SK-N-SH (cell line): ENCODE data around the gene NUDCD3. TPM values are rescaled to one million over a fixed set of nuclear protein-coding genes. Genes with fewer than 3 reads are reported as not detected.
"Not testable (repeated sequence)": the region's sequence is repeated elsewhere in the genome, so short reads cannot be mapped to it uniquely, and the experiment has no call there.

Experiments
- CTCF ChIA-PET: fragments of 300-600, 350-600 bp; formaldehyde crosslinking; extraction: SDS; loops from one replicate; lab custom pipeline; 2021; lab: Yijun Ruan, JAX
- POLR2A ChIA-PET: fragments of 350-600 bp; sonication (Branson Sonifier 250); formaldehyde crosslinking; extraction: SDS; loops from one replicate; lab custom pipeline; 2020; ENCODE audit warnings: antibody characterized with exemption, inconsistent platforms; lab: Yijun Ruan, JAX
- DNase-seq: peaks from one replicate; pipeline ENCODE4 v3.0.0; 2012
- H2AFZ ChIP-seq: fragments of 200-600 bp; sonication (generic); 2 replicates; pipeline ENCODE4 v1.8.1; 2016; ENCODE audit warnings: antibody characterized with exemption, mild to moderate bottlenecking, low read depth
- H3F3A ChIP-seq: fragments of 200-600 bp; sonication (generic); replicated peaks from 2 replicates; pipeline ENCODE3; 2016; ENCODE audit warnings: antibody characterized with exemption, mild to moderate bottlenecking; ENCODE audit not compliant: insufficient read depth
- H3K27ac ChIP-seq, 2 experiments: fragments of 200-500 bp in 1 of 2; fragments of 200-600 bp in 1 of 2; sonication (Bioruptor generic) in 1 of 2; sonication (generic), shearing (Covaris generic) in 1 of 2; 2 replicates each; pipeline versions ENCODE4 v1.5.1 to v1.6.1; 2014 to 2016; ENCODE audit warnings: low read depth in 2 of 2, inconsistent platforms in 1 of 2, low read length in 1 of 2, mild to moderate bottlenecking in 1 of 2, mixed read lengths in 1 of 2
- H3K27me3 ChIP-seq: fragments of 200-600 bp; sonication (generic), shearing (Covaris generic); 2 replicates; pipeline ENCODE4 v1.6.1; 2016; ENCODE audit warnings: mixed run types; ENCODE audit not compliant: insufficient read depth
- H3K36me3 ChIP-seq, 2 experiments: fragments of 200-500 bp in 1 of 2; fragments of 200-600 bp in 1 of 2; sonication (Bioruptor generic) in 1 of 2; sonication (generic) in 1 of 2; replicated peaks in 1 of 2; 2 replicates each; pipeline versions ENCODE3 to v1.5.1; 2014 to 2016; ENCODE audit warnings: low read length in 1 of 2, mild to moderate bottlenecking in 1 of 2; ENCODE audit not compliant: insufficient read depth in 2 of 2, control insufficient read depth in 1 of 2
- H3K4me1 ChIP-seq, 2 experiments: fragments of 200-500 bp in 1 of 2; fragments of 200-600 bp in 1 of 2; sonication (Bioruptor generic) in 1 of 2; sonication (generic), shearing (Covaris generic) in 1 of 2; 2 replicates each; pipeline versions ENCODE4 v1.5.1 to v1.6.1; 2014 to 2016; ENCODE audit warnings: low read depth in 1 of 2, low read length in 1 of 2, mixed run types in 1 of 2; ENCODE audit not compliant: insufficient read depth in 2 of 2, control insufficient read depth in 1 of 2
- H3K4me2 ChIP-seq: fragments of 200-600 bp; sonication (generic), shearing (Covaris generic); 2 replicates; pipeline ENCODE4 v1.6.1; 2017; ENCODE audit warnings: mixed run types
- H3K4me3 ChIP-seq, 2 experiments: fragments of 200-500 bp in 1 of 2; fragments of 200-600 bp in 1 of 2; sonication (Bioruptor generic) in 1 of 2; sonication (generic), shearing (Covaris generic) in 1 of 2; 2 replicates each; pipeline versions ENCODE4 v1.5.1 to v1.8.1; 2014 to 2016; ENCODE audit warnings: low read depth in 2 of 2, inconsistent platforms in 1 of 2, low read length in 1 of 2, mild to moderate bottlenecking in 1 of 2, mixed read lengths in 1 of 2, moderate library complexity in 1 of 2
- H3K79me2 ChIP-seq: fragments of 200-600 bp; sonication (generic); 2 replicates; pipeline ENCODE4 v1.8.1; 2017; ENCODE audit warnings: mild to moderate bottlenecking; ENCODE audit not compliant: insufficient read depth
- H3K9ac ChIP-seq: fragments of 200-600 bp; sonication (generic); 2 replicates; pipeline ENCODE4 v1.6.1; 2017; ENCODE audit warnings: mixed run types
- H3K9me2 ChIP-seq: fragments of 200-600 bp; sonication (generic); 2 replicates; pipeline ENCODE4 v1.6.1; 2017; ENCODE audit warnings: mixed run types
- H3K9me3 ChIP-seq: fragments of 200-600 bp; sonication (generic); 2 replicates; pipeline ENCODE4 v1.6.1; 2017; ENCODE audit warnings: mixed run types, mild to moderate bottlenecking, moderate library complexity
- H4K20me1 ChIP-seq: fragments of 200-600 bp; sonication (generic); 2 replicates; pipeline ENCODE4 v1.6.1; 2017; ENCODE audit warnings: mild to moderate bottlenecking, mixed run types; ENCODE audit not compliant: insufficient read depth
- CHD2 ChIP-seq: fragments of 150-350 bp; IDR thresholded peaks from 2 replicates; pipeline ENCODE4 v1.6.1; 2018; ENCODE audit warnings: low read length; ENCODE audit not compliant: partially characterized antibody
- CTCF ChIP-seq: fragments of 200-600 bp; sonication (generic); IDR thresholded peaks from 2 replicates; pipeline ENCODE4 v1.6.1; 2017; ENCODE audit warnings: antibody characterized with exemption, mild to moderate bottlenecking, moderate library complexity
- ELF1 ChIP-seq: IDR thresholded peaks from 2 replicates; pipeline ENCODE4 v1.4.0; 2012
- MEF2A ChIP-seq: IDR thresholded peaks from 2 replicates; pipeline ENCODE4 v1.4.0; 2012; ENCODE audit warnings: low read depth, borderline replicate concordance
- MXI1 ChIP-seq: IDR thresholded peaks from 2 replicates; pipeline ENCODE4 v1.6.1; 2012; ENCODE audit warnings: mild to moderate bottlenecking, low read depth, low read length, improper control_type of control experiment
- POLR2AphosphoS5 ChIP-seq: IDR thresholded peaks from 2 replicates; pipeline ENCODE4 v1.6.1; 2012; ENCODE audit warnings: low read depth, low read length
- RAD21 ChIP-seq: IDR thresholded peaks from 2 replicates; pipeline ENCODE4 v1.6.1; 2012; ENCODE audit warnings: mild to moderate bottlenecking, low read length
- RXRA ChIP-seq: IDR thresholded peaks from 2 replicates; pipeline ENCODE4 v1.4.0; 2012; ENCODE audit warnings: low read depth, mild to moderate bottlenecking, borderline replicate concordance
- SMC3 ChIP-seq: IDR thresholded peaks from 2 replicates; pipeline ENCODE4 v1.6.1; 2012; ENCODE audit warnings: low read depth, low read length, improper control_type of control experiment
- USF1 ChIP-seq: IDR thresholded peaks from 2 replicates; pipeline ENCODE4 v1.4.0; 2012; ENCODE audit warnings: low read depth, borderline replicate concordance
- YY1 ChIP-seq: IDR thresholded peaks from 2 replicates; pipeline ENCODE4 v1.4.0; 2012; ENCODE audit warnings: low read depth, mild to moderate bottlenecking
- WGBS: methylation state at CpG from one replicate; pipeline ENCODE4 v1.1.6; 2017; ENCODE audit warnings: low lambda C conversion rate; 5-methylcytosine and 5-hydroxymethylcytosine counted together
- polyA plus RNA-seq, 3 experiments: library from polyadenylated mRNA; depleted of rRNA; stranded (reverse); fragments of >200 nt; gene quantifications; 2 replicates each; pipeline ENCODE4 v1.2.3, GENCODE V29; 2012

Gene NUDCD3
- polyA plus RNA-seq, 1 of the 3 experiments (the other 2 are of a cell fraction): 66.0 TPM

- ChIA-PET POLR2A (no interaction called here), CTCF (interaction anchor here (1.2 to 2.7 kb wide), 3 partner anchors 18 to 57 kb away, joined by 3 to 10 read pairs (median 4); partner anchors contain the start of gene NUDCD3)
- Histone ChIP-seq H3K4me1 (no peaks in the 10 kb centered on the region), H2AFZ (no peak overlapping the region), H3K9me3 (no peaks in the 10 kb centered on the region; the same call in 1 of the 2 replicates), H3K27me3 (no peaks in the 10 kb centered on the region; the same call in 1 of the 2 replicates), H3K4me2 (no peak overlapping the region), H3F3A (no peaks in the 10 kb centered on the region), H4K20me1 (no peaks in the 10 kb centered on the region), H3K9ac (no peak overlapping the region), H3K27ac (no peak overlapping the region), H3K36me3 (no peaks in the 10 kb centered on the region), H3K79me2 (no peaks in the 10 kb centered on the region), H3K9me2 (no peaks in the 10 kb centered on the region), H3K4me3 (no peak overlapping the region)
- TF ChIP-seq RAD21 (no peak), ELF1 (no peak), CTCF (no peak), MXI1 (no peak), MEF2A (no peak), CHD2 (no peak), YY1 (no peak), RXRA (no peak), SMC3 (no peak), POLR2AphosphoS5 (no peak), USF1 (no peak)
- DNase-seq: no peak
- 4% methylated on average over 2 of the region's 2 CpGs for WGBS
These were observed 18.0 kb upstream of the NUDCD3 start for GRCh38 chr7:44508328-44509030.

DNA sequence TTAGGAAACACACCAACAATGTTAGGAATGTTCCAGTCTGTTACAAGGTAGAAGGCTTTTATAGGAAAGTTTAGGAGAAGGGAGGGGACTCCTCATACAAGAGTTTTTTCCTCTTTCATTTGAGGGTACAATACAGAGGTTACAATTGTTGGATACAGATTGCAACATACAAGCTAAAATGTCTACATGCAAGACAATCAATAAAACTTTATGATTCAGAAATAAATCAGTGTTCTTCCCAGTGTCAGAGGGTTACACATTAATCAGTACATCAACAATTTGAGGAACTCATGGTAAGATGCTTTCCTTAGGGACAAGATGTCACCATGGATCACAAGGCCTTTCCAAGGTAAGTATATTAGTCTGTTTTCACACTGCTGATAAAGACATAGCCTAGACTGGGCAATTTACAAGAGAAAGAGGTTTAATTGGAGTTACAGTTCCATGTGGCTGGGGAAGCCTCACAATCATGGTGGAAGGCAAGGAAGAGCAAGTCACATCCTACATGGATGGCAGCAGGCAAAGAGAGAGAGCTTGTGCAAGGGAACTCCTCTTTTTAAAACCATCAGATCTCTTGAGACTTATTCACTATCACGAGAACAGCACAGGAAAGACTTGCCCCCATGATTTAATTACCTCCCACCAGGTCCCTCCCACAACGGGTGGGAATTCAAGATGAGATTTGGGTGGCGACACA lies 16.3 kb upstream of the NUDCD3 start:
- WGBS: 16% methylated on average over 3 of the region's 3 CpGs
- H3F3A ChIP-seq, H2AFZ ChIP-seq, H3K27ac ChIP-seq, H3K9me3 ChIP-seq, H3K4me1 ChIP-seq, H3K9me2 ChIP-seq, H3K4me3 ChIP-seq, H3K4me2 ChIP-seq, H4K20me1 ChIP-seq, DNase-seq, H3K79me2 ChIP-seq, H3K9ac ChIP-seq, H3K36me3 ChIP-seq, H3K27me3 ChIP-seq, POLR2A ChIA-PET: not testable (repeated sequence)
- CTCF ChIA-PET: interaction anchor here (2.7 kb wide), 1 partner anchor 27 kb away, joined by 10 read pairs; no protein-coding TSS in a partner anchor
